Pulmonary artery endothelial cell (primary cell): ENCODE results near the gene NELL1. TPM values are rescaled to one million over a fixed set of nuclear protein-coding genes. Genes with fewer than 3 reads are reported as not detected.

Experiments
- DNase-seq: peaks from one replicate; pipeline ENCODE4 v3.0.0-alpha.2; 2011; ENCODE audit warnings: low read depth, low spot score
- total RNA-seq: library from RNA; depleted of rRNA; stranded (reverse); fragments of >200 nt; gene quantifications from 2 replicates; pipeline ENCODE4 v1.2.3, GENCODE V29; 2014

The NELL1 gene
- total RNA-seq, 1 donor from 2014 or later: not detected

- DNase-seq: no peak
These were observed 1.1 kb upstream of the NELL1 start for GRCh38 chr11:20668131-20668809.

GRCh38 chr11:20669820-20670684, 666 bp downstream of the NELL1 start:
- no peak for DNase-seq

GRCh38 chr11:20670932-20671403, 1.6 kb downstream of the NELL1 start:
- no peak for DNase-seq

- DNase-seq: no peak
These were observed 2.6 kb downstream of the NELL1 start for GRCh38 chr11:20671856-20672546.

- no peak for DNase-seq
These were observed 3.2 kb downstream of the NELL1 start for GRCh38 chr11:20672575-20672974.

GRCh38 chr11:20676658-20677057, 7.3 kb downstream of the NELL1 start:
- DNase-seq: no peak

GRCh38 chr11:20688761-20689160, 19.4 kb downstream of the NELL1 start:
- DNase-seq: no peak

GRCh38 chr11:20707876-20708275, 38.5 kb downstream of the NELL1 start:
- DNase-seq: no peak

- no peak for DNase-seq
These were observed 43.5 kb downstream of the NELL1 start for GRCh38 chr11:20712912-20713311.

GRCh38 chr11:20715464-20715863, 46.1 kb downstream of the NELL1 start:
- no peak for DNase-seq

- no peak for DNase-seq
These were observed 46.5 kb downstream of the NELL1 start for GRCh38 chr11:20715931-20716330.

- DNase-seq: no peak
These were observed 50.4 kb downstream of the NELL1 start for GRCh38 chr11:20719821-20720220.

- no peak for DNase-seq
These were observed 54.0 kb downstream of the NELL1 start for GRCh38 chr11:20723366-20723765.

GRCh38 chr11:20729597-20730105, 60.3 kb downstream of the NELL1 start:
- no peak for DNase-seq

GRCh38 chr11:20731676-20732215, 62.4 kb downstream of the NELL1 start:
- DNase-seq: no peak

- no peak for DNase-seq
These were observed 69.7 kb downstream of the NELL1 start for GRCh38 chr11:20739107-20739506.

- DNase-seq: no peak
These were observed 70.2 kb downstream of the NELL1 start for GRCh38 chr11:20739577-20739976.

- DNase-seq: no peak
These were observed 85.5 kb downstream of the NELL1 start for GRCh38 chr11:20754933-20755332.

GRCh38 chr11:20759541-20759940, 90.2 kb downstream of the NELL1 start:
- DNase-seq: no peak

- DNase-seq: no peak
These were observed 91.4 kb downstream of the NELL1 start for GRCh38 chr11:20760811-20761210.

GRCh38 chr11:20762116-20762844, 92.9 kb downstream of the NELL1 start:
- no peak for DNase-seq
